IPS DF 19.7 (cell line): Measurements from ENCODE around the gene TNIK.
"Not testable (repeated sequence)": the region's sequence is repeated elsewhere in the genome, so short reads cannot be mapped to it uniquely, and the experiment has no call there.

Source experiments
- DNase-seq: peaks from one replicate; pipeline ENCODE4 v3.0.0-alpha.2; 2013; ENCODE audit warnings: low read depth, low spot score

The TNIK gene

DNA sequence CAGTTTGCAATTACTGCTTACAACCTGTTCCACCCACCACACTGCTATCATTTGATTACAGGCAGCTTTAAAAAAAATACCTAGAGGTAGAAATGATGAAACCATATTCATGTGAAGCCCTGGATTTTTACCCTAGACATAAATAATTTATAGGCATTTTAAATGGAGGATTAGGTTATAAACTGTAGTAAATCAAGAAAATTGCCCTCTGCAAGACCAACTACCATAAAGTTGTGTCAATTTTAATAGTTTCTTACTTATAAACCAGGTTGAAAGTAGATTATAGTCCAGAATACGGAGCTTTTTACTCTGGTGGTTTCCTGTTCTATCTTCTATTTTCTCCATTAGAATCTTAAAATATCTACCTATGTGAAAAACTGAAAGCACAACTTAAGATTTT is 13.9 kb downstream of the TNIK start:
- no peak for DNase-seq

DNA sequence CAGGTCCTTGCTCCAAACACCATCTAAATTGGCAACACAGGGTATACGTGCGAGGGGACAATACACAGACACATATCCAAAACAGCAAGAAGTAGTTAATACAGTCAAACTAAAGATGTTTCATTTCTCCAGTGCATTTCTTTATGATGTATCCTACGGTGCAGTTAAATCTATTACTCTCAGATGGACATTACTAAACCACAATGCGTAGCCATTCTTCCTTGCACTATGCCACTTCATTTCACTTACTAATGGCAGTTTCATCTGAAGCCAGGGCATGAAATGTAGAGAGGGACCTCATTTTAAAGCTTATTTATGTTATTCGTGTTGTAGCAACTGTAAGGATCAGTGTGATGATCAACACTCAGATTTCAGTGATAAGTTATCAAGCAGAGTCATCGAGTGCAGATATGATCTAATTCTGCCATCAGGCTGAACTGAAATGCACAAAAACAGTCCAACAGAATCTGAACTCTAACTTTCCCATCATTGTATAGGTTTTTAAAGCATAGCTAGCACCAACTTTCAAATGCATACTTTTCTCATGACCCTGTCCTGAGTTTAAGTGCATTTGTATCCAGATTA is 14.5 kb downstream of the TNIK start:
- DNase-seq, result no peak

DNA sequence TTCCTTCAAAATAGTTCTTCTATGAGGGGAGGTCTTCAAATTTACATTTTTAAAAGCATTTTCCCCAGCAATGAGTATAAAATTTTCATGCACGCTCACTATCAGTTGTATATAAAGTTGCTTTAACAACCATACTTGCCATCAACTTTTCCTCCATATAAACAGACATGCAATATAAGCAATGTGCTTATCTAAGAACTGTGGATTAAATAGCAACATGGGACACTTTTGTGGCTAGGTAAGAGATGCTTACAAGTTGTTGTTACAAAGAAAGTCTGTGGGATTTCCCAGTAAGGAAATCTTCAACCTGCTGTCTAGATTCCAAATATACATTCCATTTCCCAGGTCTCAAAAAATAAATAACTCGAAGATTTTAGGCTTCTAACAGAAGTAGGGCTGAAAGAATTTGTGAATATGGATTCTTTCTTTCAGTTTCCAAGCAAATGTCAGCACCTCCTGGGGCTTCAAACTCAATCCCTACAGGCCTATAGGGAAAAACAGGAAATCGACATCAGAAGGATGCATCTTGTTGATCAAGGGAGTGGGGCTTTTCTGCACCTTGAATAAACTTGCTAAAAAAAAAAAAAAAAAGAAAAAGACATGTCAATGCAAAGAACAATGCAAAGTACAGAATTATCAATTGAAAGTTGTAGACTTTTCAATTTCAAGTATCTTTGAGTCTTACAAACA is 16.1 kb downstream of the TNIK start:
- no peak for DNase-seq

DNA sequence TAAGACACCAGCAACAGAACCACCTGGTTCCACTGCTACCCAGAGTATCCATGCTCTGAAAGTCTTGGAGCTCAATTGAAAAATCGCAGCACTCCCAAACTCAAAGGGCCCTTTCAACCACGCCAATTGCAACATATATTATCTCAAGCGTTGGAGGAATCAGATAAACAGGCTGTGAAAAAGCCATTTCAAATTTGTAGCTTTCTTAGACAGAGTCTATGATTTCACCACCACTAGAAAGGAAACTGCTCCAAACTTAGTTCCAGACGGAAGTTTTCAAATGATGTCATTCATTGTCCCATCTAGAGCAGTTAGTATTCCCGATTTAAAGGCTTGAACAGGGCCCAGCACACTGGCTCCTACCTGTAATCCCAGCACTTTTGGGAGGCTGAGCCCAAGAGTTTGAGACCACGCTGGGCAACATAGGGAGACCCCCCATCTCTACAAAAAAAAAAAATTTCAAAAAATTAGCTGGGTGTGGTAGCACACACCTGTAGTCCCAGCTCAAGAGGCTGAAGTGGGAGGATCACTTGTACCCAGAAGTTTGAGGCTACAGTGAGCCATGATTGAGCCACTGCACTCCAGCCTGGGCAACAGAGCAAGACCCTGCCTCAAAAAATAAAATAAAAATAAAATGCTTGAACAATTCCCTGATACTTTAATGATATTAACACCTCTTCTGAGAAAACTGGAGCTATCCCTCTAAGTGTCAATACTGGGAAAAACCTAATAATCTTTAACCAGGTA is 16.8 kb downstream of the TNIK start:
- no peak for DNase-seq

DNA sequence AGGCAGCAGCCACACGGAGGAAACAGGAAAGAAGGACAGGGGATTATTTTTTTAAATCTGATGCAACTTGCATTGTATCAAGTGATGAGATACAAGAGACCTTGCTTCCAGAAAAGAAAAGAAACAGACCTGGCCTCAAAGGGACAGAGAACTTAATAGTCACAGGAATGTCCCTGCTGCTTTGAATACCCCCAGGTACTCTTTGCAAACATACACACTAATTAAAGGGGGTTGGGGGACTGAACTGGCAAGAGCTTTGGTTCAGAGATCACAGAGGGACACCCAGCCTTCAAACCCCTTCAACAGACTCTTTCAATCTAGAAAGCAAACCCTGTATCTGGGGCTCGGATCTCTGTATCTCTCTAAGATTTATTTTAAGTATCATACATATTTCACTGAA is 18.0 kb downstream of the TNIK start:
- DNase-seq, result no peak

DNA sequence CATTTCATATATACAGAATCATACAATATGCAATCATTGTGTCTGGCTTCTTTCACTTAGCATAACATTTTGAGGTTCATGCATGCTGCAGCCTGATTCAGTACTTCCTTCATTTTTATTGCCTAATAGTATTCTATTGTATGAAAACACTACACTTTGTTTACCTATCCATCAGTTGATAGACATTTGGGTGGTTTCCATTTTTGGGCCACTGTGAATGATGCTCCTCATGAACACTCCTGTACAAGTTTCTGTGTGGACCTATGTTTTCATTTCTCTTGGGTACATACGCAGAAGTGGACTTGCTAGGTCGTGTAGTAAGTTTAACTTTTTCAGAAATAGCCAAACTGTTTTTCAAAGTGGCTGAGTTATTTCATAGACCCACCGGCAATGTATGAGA is 18.8 kb downstream of the TNIK start:
- no peak for DNase-seq

DNA sequence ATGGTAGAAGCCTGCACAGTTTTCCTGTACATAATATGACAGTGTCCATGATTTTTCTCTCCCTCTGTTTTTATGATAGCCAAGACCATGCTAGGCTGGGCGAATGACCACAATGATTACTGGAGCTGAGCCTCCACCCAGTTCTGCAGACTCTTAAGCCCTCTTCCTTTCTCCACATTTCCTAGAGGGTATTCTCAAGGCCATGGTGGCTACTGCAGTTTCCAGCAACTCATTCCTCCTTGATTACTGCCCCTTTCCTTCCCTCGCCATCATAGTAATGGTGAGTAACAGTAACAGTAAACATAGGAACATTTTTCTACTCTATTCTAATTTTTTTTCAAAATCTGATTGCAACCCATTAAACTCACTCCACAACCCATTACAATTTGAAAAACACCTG is 20.2 kb downstream of the TNIK start:
- no peak for DNase-seq

DNA sequence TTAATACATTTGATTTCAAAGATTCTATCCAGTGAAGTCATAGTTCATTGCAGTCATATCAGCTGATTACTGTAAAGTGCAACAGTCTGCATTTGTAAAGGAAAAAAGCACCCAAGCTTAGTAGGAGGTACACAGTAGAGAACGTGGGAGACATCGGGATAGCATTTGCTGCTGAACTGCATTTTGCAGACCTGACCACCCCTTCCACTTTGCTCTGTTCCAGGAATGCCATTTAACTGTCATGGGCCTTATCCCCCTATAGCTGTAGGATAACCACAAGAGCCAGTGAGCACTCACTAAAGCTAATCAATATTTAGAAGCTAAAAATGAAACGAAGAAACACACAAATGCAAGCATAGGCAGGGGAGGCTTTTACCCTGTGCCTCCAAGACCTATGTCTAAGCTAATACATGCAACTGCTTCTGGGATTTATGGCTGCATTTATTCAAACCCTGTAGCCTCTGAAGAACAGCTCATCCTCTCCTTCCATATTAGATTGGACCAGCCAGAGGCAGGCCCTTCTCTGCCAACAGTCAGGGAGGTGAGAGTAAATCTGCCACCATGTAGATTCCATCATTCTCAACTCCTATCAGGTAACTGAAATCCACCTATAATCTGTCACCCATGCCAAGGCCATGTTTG is 23.0 kb downstream of the TNIK start:
- no peak for DNase-seq

DNA sequence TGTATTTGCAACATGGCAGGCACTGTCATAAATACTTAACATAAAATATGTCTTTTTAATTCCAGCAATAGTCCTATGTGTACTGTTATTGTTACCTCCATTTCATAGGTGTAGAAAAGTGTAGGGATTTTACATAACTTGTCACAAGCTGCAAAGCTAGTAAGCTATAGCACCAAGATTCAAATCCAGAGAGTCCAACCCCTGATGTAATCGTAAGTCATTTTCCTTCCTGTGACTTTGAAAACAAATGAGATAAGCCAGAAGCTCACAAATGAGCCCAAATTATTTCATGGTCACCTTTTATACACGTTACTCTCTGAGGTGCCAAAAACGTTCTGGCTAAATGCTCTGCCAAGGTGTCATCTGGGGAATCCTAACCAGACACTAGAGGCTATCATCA is 23.8 kb downstream of the TNIK start:
- DNase-seq, result no peak

DNA sequence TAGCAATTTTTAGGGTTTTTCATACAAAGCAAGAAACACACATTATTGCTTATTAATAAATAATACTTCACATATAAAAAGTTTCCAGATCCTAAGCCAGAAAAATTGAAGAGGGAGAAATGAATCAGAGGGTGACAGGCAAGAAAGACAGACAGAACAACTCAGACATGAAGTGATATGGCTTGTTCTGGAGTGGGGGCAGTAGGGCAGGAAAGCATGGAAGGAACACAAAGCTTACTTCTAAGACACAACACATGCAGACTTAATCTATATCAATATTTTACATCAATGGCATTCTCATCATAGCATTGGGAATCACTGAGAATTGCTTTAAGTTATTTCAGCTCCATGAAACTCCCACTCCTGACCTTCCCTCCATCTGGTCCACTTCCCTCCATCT is 24.4 kb downstream of the TNIK start:
- DNase-seq, result no peak

DNA sequence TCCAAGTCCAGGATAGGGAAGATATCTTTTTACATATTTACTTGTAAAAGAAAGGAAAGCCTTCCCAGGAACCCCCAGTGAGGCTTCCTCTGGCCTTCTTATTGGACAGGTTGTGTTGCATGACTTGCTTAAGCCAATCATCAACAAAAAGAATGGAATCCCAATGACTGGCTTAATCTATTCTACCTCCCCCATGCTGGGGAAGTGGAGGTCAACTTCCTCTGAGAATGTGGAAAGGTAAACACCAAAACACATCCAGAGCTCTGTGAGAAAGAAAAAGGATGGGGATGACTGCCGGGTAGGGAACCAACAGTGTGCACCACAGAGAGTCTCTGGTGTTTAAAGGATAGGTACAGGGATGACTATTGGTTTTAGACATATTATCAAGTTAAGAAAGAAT is 25.1 kb downstream of the TNIK start:
- no peak for DNase-seq

DNA sequence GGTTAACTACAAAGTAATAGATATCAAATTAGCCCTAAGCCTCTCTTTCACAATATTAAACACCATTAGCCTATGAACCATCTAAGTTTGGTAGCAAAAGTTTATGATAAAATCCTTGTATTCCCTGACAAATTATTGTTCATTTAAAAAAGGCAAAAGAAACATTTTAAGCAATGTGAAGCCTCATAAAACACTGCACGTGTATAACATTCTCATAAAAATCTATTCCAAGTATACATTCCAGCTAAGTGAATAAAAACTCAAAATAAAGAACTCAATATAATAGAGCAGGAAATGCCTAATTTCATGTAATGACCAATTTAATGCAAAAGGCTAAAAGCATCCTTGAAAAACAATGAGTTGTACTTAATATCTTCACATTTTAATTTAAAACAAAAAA is 27.7 kb downstream of the TNIK start:
- no peak for DNase-seq

DNA sequence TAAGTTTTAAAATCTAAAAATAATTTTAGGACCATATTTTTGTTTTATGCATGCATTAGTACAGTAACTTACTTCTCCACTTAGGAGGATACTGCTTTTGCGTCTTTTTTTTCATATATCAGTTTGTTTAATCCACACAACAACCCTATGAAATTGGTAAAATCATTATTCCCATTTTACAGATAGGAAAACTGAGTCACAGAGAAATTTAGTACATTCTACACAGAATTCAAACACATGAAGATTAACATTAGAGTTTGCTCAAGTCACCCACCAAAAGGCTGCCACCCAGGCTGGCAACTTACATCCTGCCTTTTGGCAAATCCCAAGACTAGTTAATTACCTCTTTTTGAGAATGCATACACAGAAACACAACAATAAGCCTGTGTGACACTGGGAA is 28.7 kb downstream of the TNIK start:
- DNase-seq, result no peak

DNA sequence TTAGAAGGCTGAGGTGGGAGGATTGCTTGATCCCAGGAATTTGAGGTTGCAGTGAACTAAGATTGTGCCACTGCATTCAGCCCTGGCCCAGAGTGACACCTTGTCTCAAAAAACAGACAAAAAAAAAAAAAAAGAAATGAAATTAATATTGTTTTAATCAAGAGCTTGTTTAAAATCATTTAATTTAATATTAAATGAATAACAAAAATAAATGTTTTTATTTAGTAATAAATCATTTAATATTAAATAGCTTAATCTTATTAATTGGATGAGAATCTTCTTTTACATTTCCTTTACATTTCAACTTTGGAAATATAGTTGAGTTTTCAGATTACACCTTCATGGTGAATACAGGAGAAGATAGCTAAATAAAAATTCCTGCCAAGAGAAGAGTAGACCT is 29.7 kb downstream of the TNIK start:
- no peak for DNase-seq

DNA sequence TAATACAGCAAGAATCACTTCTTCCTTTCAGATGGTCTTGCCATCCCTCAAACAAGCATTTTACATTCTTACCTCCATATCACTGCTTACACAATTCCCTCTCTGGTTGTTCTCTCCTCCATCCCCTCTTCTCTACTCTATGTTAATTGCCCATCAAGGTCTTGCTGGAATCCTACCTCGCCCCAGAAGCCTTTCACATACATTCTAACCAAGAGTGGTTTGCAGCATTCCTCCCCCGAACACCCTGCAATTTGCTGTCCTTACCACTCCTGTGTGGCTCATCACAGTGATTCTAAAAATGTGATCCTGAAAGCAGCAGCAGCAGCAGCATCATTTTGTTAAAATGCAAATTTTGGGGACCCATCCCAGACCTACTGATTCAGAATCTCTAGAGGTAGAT is 30.6 kb downstream of the TNIK start:
- peak; percentile 77 for DNase-seq

DNA sequence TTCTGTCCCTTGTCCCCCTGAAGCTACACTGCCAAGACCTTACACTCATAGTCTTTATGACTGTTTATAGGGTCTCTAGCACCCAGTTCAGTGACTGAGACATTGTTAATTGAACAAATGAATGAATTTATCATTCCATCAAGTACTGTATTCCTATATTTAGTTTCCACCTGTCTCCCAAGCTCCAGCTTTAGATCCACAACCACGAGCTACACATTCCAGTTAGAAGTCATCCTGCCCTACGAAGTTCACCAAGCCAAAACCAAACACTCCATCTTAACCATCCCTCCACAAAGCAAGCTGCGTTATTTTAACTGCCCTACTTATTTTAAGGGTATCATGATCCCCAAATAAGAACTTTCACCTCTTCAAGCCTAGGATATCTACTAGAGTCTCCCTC is 31.3 kb downstream of the TNIK start:
- DNase-seq, result no peak

DNA sequence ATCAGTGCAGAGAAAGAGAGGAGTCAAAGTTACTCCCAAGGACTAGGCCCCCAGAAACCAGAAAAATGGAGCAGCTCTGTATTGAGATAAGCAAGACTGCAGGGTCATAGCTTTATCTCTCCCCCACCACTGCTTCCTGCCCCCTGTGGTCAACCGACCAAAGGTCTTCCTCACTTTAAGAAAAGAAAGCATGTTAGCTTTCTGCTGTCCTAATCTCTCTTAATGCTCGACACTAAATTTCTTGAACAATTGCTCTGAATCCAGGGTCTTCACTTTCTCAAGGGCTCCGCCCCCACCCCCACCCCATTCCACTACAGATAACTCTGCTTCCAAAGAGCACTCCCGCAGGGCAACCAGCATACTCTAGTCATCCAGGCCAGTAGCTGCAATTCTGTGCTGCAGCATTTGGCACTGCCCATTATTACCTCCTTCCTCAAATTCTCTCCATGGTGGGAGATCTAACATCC is 31.9 kb downstream of the TNIK start:
- DNase-seq, result peak; percentile 83

DNA sequence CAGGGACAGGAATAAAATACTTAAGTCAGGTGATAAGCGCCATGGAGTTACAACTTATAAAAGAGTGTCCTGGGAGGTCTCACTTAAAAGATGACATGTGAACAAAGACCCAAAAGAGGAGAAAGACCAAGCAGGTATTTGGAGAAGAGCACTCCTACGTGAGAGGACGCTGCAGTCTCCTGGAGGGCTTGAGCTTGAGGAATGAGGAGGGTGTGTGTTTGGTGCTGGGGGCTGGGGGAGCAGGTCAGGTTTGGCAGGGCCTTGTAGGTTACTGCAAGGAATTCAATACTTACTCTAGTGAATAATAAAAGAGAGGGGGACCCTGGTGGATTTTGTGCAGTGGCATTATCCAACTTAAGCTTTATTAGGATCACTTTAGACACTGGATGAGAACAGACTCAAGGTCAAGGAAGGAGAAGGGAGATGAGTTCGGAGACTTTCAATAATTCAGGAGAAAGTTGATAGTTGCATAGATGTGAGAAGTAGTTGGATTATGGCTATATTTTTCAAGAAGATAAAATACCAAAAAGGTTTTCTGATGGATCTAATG is 32.4 kb downstream of the TNIK start:
- no peak for DNase-seq

DNA sequence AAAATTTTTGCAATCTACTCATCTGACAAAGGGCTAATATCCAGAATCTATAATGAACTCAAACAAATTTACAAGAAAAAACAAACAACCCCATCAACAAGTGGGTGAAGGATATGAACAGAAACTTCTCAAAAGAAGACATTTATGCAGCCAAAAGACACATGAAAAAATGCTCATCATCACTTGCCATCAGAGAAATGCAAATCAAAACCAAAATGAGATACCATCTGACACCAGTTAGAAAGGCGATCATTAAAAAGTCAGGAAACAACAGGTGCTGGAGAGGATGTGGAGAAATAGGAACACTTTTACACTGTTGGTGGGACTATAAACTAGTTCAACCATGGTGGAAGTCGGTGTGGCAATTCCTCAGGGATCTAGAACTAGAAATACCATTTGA is 36.1 kb downstream of the TNIK start:
- not testable (repeated sequence) for DNase-seq

DNA sequence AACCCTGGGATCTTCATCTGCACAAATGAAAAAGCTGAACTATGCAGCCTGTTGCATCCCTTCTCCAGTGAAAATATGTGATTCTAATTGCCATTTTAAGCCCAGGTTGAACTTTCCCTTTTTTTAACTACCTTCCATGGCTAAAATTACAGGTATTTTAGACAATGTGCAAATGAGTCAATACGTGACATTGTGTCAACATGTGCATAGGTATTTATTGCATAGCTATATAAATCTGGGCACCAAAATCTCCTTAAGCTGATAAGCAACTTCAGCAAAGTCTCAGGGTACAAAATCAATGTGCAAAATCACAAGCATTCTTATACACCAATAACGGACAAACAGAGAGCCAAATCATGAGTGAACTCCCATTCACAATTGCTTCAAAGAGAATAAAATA is 37.4 kb downstream of the TNIK start:
- not testable (repeated sequence) for DNase-seq

DNA sequence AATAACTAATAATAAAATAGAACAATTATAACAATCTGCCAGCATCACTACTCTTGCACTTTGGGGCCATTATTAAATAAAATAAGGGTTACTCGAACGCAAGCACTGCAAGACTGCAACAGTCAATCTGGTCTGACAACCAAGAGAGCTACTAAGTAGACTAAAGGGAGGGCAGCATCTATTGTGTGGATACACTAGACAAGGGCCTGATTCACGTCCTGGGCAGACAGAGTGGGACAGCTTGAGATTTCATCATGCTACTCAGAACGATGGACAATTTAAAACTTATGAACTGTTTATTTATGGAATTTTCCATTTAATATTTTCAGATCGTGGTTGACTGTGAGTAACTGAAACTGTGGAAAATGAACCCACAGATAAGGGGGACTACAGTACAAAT is 39.5 kb downstream of the TNIK start:
- no peak for DNase-seq

DNA sequence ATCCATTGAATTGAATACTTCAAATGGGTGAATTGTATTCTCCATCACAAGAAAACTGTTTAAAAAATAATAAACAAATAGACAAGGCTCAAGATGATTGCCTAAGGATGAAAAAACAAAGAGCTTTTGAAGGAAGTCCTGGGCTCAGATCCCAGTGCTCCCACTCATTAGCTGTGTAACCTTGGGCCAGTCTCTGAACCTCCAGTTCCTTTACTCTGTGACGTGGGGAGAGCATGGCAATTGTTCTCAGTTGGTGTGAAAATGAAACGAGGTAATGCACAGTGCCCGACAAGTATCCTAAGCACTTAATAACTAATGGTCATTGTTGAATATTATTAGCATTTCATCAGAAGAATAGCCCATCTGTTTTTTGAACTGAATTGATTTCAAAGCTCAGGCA is 40.7 kb downstream of the TNIK start:
- DNase-seq, result no peak
